B cell (primary cell): ENCODE measurements around the gene IL19.

ENCODE experiments used
- EZH2 ChIP-seq: IDR thresholded peaks from 2 replicates; pipeline ENCODE4 v1.6.1; 2012; ENCODE audit warnings: borderline replicate concordance, low read depth, mild to moderate bottlenecking, moderate library complexity, low read length; ENCODE audit not compliant: insufficient read depth, poor library complexity, severe bottlenecking
- TF ChIP-seq, protein P1 (sequence below): fragments of 200-600 bp; IDR thresholded peaks from one replicate; pipeline ENCODE4 v1.8.0; 2022; ENCODE audit warnings: antibody characterized with exemption, mild to moderate bottlenecking

- no peak for TF ChIP-seq EZH2
- TF ChIP-seq, protein P1, sequence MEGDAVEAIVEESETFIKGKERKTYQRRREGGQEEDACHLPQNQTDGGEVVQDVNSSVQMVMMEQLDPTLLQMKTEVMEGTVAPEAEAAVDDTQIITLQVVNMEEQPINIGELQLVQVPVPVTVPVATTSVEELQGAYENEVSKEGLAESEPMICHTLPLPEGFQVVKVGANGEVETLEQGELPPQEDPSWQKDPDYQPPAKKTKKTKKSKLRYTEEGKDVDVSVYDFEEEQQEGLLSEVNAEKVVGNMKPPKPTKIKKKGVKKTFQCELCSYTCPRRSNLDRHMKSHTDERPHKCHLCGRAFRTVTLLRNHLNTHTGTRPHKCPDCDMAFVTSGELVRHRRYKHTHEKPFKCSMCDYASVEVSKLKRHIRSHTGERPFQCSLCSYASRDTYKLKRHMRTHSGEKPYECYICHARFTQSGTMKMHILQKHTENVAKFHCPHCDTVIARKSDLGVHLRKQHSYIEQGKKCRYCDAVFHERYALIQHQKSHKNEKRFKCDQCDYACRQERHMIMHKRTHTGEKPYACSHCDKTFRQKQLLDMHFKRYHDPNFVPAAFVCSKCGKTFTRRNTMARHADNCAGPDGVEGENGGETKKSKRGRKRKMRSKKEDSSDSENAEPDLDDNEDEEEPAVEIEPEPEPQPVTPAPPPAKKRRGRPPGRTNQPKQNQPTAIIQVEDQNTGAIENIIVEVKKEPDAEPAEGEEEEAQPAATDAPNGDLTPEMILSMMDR, result no peak
Measured at GRCh38 chr1:206803221-206803730, 32.7 kb downstream of the IL19 start.
